Measurements from ENCODE around the gene UNC119. TPM values are rescaled to one million over a fixed set of nuclear protein-coding genes. Genes with fewer than 3 reads are reported as not detected.
A peak's percentile ranks its signal among the peaks of the same experiment; 100 is the strongest.

The UNC119 gene
- polyA plus RNA-seq, 2 of the 4 experiments (the other 2 are of a cell fraction), result 27.8 to 50.5 TPM

DNA sequence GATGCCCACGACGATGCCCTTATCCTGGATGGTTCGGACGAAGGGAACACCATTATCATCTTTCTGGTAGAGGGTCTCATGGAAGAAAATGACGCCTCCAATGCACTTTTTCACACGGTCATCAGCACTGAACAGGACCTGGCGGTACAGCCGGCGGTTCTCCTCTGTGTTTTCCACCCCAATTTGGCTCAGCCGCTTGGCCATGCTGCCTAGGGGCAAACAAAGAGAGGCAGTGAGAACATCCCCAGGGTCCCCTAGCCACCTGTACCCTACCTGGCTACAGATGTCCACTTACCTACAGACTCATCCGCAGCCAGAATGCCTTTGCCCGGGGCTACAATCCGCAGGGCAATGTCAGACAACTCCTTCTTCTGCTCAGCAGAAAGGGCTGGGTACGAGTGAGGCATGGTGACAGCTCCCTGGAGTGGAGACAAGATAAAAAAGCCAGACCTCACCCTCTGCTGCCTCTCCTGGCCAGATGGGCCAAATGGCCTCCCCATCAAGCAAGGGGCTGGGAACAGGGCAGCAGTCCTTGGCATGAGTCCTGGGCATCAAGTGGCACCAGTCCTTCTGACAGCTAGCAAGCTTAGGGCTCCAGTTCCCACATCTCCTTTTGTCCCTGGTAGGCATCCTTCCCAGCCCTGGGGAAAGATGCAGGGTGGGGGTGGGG, 22.8 kb upstream of the UNC119 start:
- FAIRE-seq, result no peak
- no peak overlapping the region for H3K4me2 ChIP-seq
- no peaks in the 10 kb centered on the region for H3K9me3 ChIP-seq
- H3K4me1 ChIP-seq, result peaks cover 24% of the 10 kb centered on the region
- CTCF ChIA-PET, result interaction anchor here (0.5 to 2.6 kb wide), 8 partner anchors 9 to 115 kb away, joined by 3 to 11 read pairs (median 3); no protein-coding TSS in a partner anchor
- TF ChIP-seq CBX2 (IDR thresholded peaks at IDR 0.05; ENCODE audit: borderline replicate concordance, low read depth) (no peak), JUN (IDR thresholded peaks at IDR 0.05) (no peak), FOSB (CRISPR knock-in tag; IDR thresholded peaks at IDR 0.05) (no peak), ESRRA (IDR thresholded peaks at IDR 0.05; ENCODE audit: borderline replicate concordance, low read length) (no peak), HDAC2 (IDR thresholded peaks at IDR 0.05) (no peak), JUNB (IDR thresholded peaks at IDR 0.05) (no peak), CEBPB (IDR thresholded peaks at IDR 0.05) (no peak), CHD2 (IDR thresholded peaks at IDR 0.05; ENCODE audit: low read length, partially characterized antibody) (no peak), BHLHE40 (IDR thresholded peaks at IDR 0.05; ENCODE audit: low read depth, low read length) (no peak), POLR2AphosphoS2 (conservative IDR thresholded peaks at IDR 0.05; ENCODE audit: low read length) (no peak), MAFK (IDR thresholded peaks at IDR 0.05; ENCODE audit: partially characterized antibody) (no peak), EHF (CRISPR knock-in tag; IDR thresholded peaks at IDR 0.05) (no peak)
- TF ChIP-seq, protein P1, sequence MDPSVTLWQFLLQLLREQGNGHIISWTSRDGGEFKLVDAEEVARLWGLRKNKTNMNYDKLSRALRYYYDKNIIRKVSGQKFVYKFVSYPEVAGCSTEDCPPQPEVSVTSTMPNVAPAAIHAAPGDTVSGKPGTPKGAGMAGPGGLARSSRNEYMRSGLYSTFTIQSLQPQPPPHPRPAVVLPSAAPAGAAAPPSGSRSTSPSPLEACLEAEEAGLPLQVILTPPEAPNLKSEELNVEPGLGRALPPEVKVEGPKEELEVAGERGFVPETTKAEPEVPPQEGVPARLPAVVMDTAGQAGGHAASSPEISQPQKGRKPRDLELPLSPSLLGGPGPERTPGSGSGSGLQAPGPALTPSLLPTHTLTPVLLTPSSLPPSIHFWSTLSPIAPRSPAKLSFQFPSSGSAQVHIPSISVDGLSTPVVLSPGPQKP (IDR thresholded peaks at IDR 0.05; ENCODE audit: low read depth, low read length), result no peak
- TF ChIP-seq, protein P2, sequence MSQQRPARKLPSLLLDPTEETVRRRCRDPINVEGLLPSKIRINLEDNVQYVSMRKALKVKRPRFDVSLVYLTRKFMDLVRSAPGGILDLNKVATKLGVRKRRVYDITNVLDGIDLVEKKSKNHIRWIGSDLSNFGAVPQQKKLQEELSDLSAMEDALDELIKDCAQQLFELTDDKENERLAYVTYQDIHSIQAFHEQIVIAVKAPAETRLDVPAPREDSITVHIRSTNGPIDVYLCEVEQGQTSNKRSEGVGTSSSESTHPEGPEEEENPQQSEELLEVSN (IDR thresholded peaks at IDR 0.05; ENCODE audit: borderline replicate concordance, low read depth), result no peak
- TF ChIP-seq, protein P3, sequence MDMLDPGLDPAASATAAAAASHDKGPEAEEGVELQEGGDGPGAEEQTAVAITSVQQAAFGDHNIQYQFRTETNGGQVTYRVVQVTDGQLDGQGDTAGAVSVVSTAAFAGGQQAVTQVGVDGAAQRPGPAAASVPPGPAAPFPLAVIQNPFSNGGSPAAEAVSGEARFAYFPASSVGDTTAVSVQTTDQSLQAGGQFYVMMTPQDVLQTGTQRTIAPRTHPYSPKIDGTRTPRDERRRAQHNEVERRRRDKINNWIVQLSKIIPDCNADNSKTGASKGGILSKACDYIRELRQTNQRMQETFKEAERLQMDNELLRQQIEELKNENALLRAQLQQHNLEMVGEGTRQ (IDR thresholded peaks at IDR 0.05), result no peak
- no peak for ATAC-seq
- no peak overlapping the region for H3K27ac ChIP-seq
- POLR2A ChIA-PET, result no interaction called here
- no peak overlapping the region for H3K4me3 ChIP-seq
- DNase-seq (ENCODE audit: low read depth in 1 of 2, low spot score in 1 of 2), result no peak
- 89% methylated on average over 14 of the region's 14 CpGs for WGBS (ENCODE audit: missing lambda C conversion rate)

DNA sequence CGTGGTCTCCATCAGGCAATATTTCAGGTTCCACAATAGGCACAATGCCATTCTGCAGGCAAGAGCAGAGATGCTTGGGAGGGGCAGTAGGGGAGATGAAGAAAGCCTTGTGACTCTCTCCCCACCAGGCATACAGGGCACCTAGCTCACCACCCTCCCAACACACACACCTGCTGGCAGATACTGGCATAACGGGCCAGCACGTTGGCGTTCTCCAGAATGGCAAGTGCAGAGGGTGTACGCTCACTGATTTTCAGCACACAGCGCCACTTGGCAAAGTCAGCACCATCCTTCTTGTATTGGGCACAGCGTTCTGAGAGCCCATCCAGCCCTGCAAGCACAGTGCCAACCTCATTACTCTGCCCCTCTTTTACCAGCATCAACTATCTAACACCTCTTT, 22.1 kb upstream of the UNC119 start:
- H3K9me3 ChIP-seq, result no peaks in the 10 kb centered on the region
- H3K4me3 ChIP-seq, result no peak overlapping the region
- DNase-seq (ENCODE audit: low read depth in 1 of 2, low spot score in 1 of 2) (peak in 1 of 2 experiments; percentile 41), FAIRE-seq (no peak), ATAC-seq (no peak)
- H3K4me1 ChIP-seq, result peaks cover 30% of the 10 kb centered on the region
- ChIA-PET POLR2A (no interaction called here), CTCF (interaction anchor here (2.6 kb wide), 1 partner anchor 80 kb away, joined by 11 read pairs; no protein-coding TSS in a partner anchor)
- H3K27ac ChIP-seq, result no peak overlapping the region
- 82% methylated on average over 7 of the region's 7 CpGs for WGBS (ENCODE audit: missing lambda C conversion rate)
- H3K4me2 ChIP-seq, result no peak overlapping the region
- no peak for TF ChIP-seq PHF8 (IDR thresholded peaks at IDR 0.05; ENCODE audit: borderline replicate concordance, low read depth)
- no peak for TF ChIP-seq TFCP2L1 (CRISPR knock-in tag; IDR thresholded peaks at IDR 0.05)
- TF ChIP-seq CBX2 (IDR thresholded peaks at IDR 0.05; ENCODE audit: borderline replicate concordance, low read depth), result no peak
- TF ChIP-seq, protein P4, sequence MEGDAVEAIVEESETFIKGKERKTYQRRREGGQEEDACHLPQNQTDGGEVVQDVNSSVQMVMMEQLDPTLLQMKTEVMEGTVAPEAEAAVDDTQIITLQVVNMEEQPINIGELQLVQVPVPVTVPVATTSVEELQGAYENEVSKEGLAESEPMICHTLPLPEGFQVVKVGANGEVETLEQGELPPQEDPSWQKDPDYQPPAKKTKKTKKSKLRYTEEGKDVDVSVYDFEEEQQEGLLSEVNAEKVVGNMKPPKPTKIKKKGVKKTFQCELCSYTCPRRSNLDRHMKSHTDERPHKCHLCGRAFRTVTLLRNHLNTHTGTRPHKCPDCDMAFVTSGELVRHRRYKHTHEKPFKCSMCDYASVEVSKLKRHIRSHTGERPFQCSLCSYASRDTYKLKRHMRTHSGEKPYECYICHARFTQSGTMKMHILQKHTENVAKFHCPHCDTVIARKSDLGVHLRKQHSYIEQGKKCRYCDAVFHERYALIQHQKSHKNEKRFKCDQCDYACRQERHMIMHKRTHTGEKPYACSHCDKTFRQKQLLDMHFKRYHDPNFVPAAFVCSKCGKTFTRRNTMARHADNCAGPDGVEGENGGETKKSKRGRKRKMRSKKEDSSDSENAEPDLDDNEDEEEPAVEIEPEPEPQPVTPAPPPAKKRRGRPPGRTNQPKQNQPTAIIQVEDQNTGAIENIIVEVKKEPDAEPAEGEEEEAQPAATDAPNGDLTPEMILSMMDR (IDR thresholded peaks at IDR 0.05), result no peak
- no peak for TF ChIP-seq HEYL (CRISPR knock-in tag; IDR thresholded peaks at IDR 0.05)
- TF ChIP-seq EHMT2 (IDR thresholded peaks at IDR 0.05; ENCODE audit: low read depth), result no peak
- TF ChIP-seq, protein P5, sequence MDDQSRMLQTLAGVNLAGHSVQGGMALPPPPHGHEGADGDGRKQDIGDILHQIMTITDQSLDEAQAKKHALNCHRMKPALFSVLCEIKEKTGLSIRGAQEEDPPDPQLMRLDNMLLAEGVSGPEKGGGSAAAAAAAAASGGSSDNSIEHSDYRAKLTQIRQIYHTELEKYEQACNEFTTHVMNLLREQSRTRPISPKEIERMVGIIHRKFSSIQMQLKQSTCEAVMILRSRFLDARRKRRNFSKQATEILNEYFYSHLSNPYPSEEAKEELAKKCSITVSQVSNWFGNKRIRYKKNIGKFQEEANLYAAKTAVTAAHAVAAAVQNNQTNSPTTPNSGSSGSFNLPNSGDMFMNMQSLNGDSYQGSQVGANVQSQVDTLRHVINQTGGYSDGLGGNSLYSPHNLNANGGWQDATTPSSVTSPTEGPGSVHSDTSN (IDR thresholded peaks at IDR 0.05), result no peak
- TF ChIP-seq ZNF302 (CRISPR knock-in tag; IDR thresholded peaks at IDR 0.05), result no peak
- TF ChIP-seq FOSL2 (IDR thresholded peaks at IDR 0.05), result no peak
- TF ChIP-seq FOSL2 (CRISPR knock-in tag; IDR thresholded peaks at IDR 0.05), result no peak
- no peak for TF ChIP-seq SMC3 (IDR thresholded peaks at IDR 0.05)
- TF ChIP-seq, protein P3 (IDR thresholded peaks at IDR 0.05), result no peak
- TF ChIP-seq TP53 (CRISPR knock-in tag; IDR thresholded peaks at IDR 0.05), result no peak
- TF ChIP-seq, protein P6, sequence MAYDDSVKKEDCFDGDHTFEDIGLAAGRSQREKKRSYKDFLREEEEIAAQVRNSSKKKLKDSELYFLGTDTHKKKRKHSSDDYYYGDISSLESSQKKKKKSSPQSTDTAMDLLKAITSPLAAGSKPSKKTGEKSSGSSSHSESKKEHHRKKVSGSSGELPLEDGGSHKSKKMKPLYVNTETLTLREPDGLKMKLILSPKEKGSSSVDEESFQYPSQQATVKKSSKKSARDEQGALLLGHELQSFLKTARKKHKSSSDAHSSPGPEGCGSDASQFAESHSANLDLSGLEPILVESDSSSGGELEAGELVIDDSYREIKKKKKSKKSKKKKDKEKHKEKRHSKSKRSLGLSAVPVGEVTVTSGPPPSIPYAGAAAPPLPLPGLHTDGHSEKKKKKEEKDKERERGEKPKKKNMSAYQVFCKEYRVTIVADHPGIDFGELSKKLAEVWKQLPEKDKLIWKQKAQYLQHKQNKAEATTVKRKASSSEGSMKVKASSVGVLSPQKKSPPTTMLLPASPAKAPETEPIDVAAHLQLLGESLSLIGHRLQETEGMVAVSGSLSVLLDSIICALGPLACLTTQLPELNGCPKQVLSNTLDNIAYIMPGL (CRISPR knock-in tag; IDR thresholded peaks at IDR 0.05; ENCODE audit: borderline replicate concordance), result no peak
- TF ChIP-seq RFX5 (IDR thresholded peaks at IDR 0.05), result no peak
- TF ChIP-seq HDAC2 (IDR thresholded peaks at IDR 0.05), result no peak
- no peak for TF ChIP-seq GATA3 (IDR thresholded peaks at IDR 0.05; ENCODE audit: borderline replicate concordance)
- TF ChIP-seq POLR2A (IDR thresholded peaks at IDR 0.05; ENCODE audit: low read length), result no peak
- TF ChIP-seq RAD21 (conservative IDR thresholded peaks at IDR 0.05 in 1 of 2, IDR thresholded peaks at IDR 0.05 in 1 of 2), result no peak
